Dedifferentiated amniotic fluid mesenchymal stem cell (primary cell): ENCODE results near the gene GLYR1.
"Not testable (repeated sequence)": the region's sequence is repeated elsewhere in the genome, so short reads cannot be mapped to it uniquely, and the experiment has no call there.

ENCODE experiments used
- DNase-seq: peaks from one replicate; pipeline ENCODE4 v3.0.0-alpha.2; 2016; ENCODE audit errors: extremely low spot score

GLYR1 gene

DNA sequence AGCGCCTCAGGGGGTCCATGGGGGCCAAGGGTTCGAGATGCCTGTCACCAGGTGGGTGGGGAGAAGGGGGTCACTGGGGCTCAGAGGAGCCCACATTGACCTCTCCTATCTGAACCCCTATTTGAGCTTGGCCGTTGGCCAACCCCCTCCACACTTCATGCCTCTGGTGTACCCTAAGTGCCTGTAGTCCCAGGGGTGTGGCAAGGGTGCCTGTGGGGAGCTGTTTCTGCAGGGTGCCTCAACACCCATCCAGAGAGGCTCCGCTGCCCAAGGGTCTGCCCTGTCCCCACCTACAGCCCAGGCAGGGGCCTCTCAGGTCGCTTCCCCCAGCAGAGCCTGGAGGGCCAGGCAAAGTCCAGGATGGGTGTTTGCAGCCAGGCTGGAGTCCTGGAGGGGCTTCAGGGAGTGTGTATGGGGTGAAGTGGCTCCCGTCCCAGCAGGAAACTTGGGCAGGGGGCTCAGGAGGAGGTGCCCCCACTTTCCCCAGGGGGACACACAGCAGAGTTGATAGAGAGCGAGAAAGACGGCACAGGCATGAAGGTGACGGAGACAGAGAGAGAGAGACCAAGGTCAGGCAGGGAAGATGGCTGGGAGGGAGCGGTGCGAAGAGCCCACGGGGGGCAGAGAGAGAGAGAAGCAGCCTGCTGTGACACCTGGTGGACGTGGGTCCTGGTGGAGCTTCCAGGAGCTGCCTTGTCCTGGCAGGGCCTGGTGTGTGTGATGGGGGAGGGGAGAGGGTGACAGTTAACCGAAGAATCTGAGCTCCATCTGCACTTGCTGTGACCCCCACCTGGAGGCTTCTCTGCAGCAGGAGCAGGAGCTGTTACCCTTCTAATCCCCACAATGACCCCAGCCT is 59.2 kb downstream of the GLYR1 start, which contains the start of gene SEPTIN12:
SEPTIN12 (minus strand) TSS at position 719 of the 856 bp plus-strand sequence; CDS start at position 19, 700 bp downstream.
- no peak for DNase-seq

DNA sequence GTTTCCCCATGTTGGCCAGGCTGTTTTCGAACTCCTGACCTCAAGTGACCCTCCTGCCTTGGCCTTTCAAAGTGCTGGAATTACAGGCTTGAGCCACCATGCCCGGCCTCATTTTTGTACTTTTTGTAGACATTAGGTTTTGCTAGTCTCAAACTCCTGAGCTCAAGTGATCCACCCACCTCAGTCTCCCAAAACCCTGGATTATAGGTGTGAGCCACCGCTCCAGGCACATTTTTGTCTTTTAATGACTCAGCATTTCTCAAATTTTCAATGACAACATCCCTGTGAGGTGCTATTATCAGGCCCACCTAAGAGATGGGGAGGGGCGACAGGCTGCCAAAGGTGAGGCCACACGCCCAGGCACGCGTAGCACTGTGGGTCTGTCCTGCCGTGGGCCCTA is 60.0 kb downstream of the GLYR1 start:
- no peak for DNase-seq

DNA sequence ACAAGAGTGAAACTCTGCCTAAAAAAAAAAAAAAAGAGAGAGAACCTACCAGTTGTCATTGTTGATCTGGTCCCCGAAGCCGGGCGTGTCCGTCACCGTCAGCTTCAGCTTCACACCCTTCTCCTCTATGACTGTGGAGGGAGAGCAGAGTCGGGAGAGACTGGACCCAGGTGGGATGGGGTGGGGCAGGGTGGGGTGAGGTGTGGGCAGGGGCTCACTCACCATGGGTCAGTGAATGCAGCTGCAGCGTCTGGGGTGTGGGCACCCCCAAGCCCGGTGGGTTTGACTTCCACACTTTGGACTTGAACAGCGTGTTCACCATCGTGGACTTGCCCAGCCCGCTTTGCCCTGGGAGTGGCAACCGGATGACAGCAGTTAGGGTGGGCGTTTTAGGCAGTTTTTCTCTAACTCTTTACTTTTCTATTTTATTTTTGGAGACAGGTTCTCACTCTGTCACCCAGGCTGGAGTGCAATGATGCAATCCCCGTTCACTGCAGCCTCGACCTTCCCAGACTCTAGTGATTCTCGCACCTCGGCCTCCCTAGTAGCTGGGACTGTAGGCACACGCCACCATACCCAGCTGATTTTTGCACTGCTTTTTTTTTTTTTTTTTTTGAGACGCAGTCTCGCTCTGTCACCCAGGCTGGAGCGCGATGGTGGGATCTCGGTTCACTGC is 61.2 kb downstream of the GLYR1 start:
- DNase-seq = no peak

DNA sequence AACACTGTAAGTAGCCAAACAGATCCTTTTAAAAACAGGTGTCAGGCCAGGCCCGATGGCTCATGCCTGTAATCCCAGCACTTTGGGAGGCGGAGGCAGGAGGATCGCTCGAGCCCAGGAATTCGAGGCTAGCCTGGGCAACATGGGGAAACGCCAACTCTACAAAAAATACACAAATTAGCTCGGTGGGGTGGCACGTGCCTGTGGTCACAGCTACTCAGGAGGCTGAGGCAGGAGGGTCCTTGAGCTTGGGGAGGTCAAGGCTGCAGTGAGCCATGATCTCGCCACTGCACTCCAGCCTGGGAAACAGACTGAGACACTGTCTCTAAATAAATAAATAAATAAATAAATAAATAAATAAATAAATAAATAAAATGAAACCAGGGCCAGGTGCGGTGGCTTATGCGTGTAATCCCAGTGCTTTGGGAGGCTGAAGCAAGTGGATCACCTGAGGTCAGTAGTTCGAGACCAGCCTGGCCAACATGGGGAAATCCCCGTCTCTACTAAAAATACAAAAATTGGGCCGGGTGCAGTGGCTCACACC is 62.6 kb downstream of the GLYR1 start:
- not testable (repeated sequence) for DNase-seq

DNA sequence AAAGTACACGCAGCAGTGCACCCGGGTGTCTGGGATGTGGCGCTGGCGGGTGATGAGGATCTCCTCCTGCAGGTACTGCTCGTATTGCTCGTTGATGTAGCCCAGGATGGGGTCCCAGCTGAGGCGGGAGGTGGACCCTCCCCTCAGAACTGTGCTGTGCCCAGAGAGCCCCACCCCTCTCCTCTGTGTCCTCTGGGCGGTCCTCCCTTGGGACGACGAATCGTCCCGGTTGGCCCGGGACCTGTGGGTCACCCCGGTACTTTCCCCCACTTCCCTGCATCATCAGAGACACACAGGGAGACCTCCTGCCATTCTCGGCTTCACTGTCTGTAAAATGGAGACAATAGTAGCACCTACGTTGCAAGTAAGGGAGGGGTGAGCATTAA is 63.1 kb downstream of the GLYR1 start:
- DNase-seq = no peak

DNA sequence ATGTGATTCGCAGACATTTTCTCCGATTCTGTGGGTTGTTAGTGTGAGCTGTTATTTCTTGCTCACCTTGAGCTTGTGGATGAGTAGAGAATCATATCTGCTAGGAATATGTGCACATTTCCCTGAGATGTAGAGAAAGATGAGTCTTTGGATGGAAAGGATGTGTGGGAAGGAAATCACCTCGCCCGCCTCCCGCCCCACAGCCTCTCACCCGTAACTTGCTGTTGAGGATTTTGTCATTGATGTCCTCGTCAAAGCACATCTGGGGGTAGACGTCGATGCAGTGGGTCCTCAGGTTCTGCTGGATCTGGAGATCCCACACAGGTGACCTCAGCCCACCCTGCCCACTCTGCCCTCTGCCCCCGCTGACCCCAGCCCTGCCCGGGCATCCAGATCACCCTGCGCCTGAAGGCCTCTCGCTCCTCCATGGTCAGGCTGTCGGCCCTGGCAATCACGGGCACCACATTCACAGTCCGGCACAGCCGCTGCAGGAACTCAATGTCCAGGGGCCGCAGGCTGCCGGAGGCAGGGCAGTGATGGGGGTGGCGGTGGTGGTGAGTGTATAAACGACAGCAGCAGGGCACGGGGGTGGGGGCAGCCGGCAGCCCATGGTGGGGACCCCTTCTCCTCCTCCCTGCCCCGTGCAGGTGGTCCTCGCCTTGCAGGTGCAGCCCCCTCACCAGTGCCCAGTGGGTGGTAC is 63.7 kb downstream of the GLYR1 start:
- no peak for DNase-seq

DNA sequence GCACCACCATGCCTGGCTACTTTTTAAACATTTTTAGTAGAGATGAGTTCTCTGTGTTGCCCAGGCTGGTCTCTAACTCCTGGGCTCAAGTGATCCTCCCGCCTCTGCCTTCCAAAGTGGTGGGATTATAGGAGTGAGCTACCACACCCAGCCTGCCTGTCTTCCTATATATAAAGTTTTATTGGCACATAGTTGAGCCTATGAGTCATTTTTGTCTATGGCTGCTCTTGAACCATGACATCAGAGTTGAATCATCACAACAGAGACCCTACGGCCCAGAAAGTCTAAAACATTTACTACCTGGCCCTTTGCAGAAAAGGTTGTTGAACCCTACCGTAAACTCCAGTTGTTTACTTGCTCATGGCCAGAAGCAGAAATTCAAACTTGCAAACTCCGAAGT is 66.9 kb downstream of the GLYR1 start:
- DNase-seq = no peak

DNA sequence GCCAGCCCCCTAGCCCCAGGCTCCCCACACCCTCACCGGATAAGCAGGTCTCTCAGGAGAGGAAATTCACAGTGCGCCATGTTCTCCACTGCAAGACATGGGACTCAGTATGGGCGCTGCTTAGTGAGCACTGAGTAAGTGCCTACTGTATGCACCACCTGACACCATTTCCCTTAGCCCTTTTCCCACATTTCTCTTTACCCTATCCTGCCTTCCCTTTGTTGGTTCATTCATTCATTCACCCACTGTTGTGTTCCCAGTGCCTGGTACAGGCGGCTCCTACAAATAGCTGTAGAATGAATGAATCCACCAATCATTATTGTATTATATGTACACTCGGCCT is 69.1 kb downstream of the GLYR1 start:
- no peak for DNase-seq

DNA sequence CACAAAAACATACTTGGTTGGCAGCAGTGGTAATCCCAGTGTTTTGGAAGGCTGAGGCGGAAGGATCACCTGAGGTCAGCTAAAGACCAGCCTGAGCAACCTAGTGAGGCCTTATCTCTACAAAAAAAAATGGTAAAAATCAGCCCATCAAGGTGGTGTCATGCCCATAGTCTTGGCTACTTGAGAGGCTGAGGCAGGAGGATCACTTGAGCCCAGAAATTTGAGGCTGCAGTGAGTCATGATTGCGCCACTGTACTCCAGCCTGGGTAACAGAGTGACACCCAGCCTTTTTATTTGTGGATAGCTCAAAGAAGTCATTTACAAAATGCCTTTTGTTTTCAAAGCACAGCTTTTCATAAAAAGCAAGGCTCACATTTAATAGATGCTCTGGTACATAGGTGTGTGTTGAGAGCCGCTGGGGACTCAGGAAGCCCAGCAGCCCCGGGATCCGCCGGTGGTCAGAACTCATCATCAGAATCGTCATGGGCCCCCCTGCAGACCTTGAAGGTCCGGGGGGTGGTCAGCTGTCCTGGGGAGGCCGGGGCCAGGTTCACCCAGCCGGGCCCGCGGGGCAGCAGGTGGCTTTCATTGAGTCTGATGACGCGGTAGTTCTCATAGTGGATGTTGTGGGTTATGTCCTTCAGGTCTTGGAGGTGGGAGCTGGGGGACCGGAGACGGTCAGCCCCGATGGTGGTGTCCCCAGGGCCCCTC is 69.6 kb downstream of the GLYR1 start:
- DNase-seq = no peak

DNA sequence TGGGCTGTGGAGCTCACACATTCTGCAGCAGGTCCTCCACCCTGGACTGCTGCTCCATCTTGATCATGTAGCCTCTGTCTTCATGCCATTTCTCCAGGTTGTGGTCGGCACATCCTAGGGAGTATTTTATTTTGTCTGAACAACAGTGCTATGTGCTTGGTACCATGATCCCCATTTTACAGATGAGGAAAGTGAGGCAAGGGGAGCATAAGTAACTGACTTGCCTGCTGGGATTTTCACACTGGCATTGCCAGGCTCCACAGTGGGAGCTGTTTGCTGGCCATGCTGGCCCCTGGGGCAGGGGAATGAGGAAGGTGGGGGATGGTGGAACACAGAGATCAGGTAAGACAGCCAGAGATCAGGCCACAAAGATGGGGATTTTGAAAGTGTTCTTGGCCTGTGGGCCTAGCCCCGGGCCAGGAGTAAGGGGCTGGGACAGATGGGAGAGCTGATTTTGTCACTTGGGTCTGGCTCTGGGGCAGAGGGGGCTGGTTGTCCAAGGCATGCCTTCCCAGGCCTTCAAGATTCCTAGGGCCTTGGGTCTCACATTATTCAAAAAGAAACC is 70.9 kb downstream of the GLYR1 start:
- DNase-seq = no peak

DNA sequence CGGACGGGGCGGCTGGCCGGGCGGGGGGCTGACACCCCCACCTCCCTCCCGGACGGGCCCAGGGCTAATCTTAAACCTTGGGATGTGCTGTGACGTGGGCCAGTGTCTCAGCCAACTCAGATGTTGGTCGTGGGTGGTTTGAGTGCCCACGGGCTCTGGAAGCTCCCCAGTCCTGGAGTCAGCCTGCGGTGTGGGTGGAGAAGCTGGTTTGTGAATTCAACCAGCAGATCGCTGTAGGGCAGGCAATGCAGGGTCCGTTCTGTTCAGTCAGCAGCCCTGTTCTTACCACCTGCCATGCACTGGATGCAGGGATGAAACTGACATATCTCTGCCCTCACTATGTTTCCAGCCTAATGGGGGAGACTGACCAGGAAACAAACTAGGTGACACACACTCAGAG is 72.1 kb downstream of the GLYR1 start:
- DNase-seq = no peak

DNA sequence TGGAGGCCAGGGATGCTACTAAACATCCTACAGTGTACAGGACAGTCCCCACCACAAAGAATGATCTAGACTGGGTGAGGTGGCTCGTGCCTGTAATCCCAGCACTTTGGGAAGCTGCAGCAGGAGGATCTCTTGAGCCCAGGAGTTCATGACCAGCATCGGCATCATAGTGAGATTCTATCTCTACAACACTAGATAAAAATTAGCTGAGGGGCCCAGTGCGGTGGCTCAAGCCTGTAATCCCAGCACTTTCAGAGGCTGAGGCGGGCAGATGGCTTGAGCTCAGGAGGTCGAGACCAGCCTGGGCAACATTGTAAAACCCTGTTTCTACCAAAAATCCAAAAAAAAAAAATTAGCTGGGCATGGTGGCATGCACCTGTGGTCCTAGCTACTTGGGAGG is 74.7 kb downstream of the GLYR1 start:
- no peak for DNase-seq

DNA sequence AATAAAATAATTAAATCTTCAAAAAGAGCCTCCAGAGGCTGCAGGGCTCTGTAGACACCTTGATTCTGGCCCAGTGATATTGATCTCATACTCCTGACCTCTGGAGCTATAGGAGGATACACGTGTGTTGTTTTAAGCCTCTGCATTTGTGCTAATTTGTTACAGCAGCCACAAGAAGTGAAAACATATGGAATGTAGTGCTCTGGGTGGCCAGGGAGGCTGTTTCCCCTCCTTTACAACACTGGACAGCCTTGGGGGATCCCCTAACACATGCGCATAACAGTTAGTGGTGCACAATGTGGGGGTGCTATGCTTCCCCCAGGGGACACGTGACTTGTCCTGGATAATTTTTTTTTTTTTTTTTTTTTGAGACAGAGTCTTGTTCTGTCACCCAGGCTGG is 75.4 kb downstream of the GLYR1 start:
- DNase-seq = no peak

DNA sequence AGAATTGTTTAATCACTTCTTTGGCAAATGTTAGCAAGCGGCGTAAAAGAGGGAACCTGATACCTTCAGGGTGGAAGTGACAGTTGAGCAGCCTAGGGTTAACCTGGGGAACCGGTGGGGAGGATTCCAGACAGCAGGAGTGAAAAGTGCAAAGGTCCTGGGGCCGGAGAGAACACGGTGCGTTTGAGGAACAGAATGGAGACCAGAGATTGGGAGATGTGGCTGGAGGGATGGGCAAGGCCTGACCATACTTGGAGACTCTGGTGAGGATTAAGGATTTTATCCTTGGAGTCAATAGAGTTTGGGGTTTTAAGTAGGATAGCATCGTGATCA is 77.8 kb downstream of the GLYR1 start:
- no peak for DNase-seq

DNA sequence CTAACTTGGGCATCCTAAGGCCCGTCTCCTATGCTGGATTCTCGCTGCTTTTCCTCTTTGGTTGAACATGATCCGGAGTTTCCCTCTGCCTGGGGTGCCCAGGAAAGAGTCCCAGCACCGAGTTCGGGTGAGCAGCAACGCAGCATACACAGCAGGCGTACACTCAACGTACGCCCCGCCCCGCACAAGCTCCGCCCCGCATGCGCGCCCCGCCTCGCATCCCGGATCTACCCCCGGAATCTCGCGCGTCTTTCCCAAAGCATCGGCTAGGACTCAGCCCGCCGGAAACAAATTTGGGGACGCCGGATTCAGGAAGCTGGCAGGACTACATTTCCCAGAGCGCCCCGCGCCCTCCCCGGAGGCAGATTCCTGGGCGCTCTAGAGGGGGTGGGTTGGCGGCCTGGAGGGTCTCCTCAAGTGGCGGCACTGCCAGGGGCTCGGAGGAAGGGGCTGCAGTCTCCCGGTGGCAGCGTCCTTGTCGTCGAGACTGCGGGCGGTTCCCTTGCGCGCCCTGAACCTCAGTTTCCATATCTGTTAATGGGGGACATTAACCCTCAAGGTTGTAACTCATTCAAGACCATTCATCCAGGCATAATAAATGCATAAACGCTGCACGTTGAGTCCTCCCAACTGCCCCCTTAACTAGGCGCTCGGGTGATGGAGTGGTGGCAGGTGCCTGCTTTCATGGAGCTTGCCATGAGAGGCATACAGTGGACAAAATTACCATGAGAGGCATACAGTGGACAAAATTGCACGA is 78.4 kb downstream of the GLYR1 start:
- DNase-seq = peak; percentile 96

DNA sequence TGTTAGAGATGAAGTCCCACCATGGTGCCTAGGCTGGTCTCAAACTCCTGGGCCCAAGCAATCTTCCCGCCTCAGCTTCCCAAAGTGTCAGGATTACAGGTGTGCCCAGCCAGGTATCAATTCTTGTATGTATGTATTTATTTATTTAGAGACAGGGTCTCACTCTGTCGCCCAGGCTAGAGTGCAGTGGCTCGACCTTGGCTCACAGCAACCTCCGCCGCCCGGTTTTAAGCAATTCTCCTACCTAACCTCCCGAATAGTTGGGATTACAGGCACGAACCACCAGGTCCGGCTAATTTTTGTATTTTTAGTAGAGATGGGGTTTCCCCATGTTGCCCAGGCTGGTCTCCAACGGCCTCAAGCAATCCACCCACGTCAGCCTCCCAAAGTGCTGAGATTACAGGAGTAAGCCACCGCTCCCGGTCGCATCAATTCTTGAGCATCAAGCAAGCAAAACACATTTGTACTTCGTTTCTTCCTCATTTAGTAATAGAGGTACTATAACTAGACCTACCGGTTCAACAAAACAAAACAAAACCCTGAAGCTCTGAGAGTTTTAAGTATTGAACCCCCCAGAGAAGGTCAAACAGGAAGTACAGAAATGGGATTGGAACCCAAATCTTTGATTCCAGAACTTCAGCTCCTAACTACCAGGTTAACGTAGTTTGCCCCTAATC is 79.1 kb downstream of the GLYR1 start:
- DNase-seq = peak; percentile 27

DNA sequence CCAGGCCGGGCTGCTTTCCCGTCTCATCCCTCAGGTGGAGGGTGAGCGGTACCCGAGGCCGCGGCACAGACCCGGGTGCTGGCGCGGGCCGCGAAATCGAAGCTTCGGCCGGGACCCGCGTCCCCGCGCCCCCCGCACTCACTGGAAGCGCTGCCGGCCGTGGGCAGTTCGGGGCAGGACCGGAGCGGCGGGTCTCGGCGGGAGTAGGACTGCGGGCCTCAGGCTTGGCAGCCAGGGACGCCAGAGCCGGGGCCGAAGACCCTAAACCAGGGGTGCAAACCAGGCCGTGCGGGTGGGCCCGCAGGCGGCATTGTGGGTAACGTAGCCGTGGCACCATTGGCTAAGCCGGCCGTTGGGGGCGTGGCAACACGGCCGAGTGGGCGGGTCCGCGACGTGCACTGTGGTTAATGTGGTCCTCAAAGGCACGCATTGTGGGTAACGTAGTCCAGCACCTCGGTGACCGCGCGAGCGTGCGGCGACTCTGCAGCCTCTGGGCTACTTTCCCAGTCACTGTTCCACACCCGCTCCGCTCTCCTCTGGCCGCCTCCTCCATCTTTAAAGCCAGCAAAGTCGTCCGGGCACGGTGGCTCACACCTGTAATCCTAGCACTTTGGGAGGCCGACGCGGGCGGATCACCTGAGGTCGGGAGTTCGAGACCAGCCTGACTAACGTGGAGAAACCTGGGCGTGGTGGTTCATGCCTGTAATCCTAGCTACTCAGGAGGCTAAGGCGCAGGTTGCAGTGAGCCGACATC is 80.0 kb downstream of the GLYR1 start, which contains the start of gene ZNF500:
ZNF500 (minus strand) TSS at position 288 of the 754 bp plus-strand sequence. CDS start 1,184 bp downstream, outside the sequence.
- peak; percentile 95 for DNase-seq

DNA sequence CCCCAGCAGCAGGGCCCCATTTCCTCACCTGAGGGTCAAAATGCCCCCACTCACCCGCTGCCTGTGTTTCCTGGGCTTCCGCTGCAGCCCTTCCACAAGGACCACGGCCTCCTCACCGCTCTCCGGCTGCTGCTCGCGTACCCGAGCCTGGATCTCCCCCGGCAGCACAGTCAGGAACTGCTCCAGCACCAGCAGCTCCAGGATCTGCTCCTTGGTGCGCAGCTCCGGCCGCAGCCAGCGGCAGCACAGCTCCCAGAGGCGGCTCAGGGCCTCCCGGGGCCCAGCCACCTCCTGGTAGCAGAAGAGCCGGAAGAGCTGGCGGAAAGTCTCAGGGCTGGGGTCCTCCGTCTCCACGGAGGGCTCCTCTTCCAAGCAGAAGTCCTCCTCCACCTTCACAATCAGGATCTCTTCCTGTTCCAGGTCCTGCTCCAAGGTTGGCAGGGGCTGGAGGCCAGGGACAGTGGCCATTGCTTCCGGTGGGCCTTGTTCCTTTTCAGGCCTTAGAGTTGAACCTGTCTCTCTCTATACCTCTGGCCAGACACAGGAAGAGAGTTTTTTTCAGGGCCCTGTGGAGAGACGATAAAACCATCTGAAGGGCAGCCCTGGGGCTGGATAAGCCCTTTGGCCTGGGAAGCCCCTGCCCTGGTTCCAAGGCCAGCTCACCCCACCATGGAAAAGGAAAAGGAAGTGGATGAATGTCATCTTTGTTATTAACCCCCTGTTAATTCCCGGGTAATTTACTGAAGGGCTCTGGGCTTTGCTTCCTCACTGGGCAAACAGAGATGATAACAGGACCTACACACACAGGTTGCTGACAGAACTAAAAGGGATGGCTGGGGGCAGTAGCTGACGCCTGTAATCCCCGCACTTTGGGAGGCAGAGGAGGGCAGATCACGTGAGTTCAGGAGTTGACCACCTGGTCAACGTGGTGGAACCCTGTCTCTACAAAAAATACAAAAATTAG is 81.3 kb downstream of the GLYR1 start:
- DNase-seq = no peak
